MCF 10A (cell line): ENCODE results near the gene STK11. TPM values are rescaled to one million over a fixed set of nuclear protein-coding genes. Genes with fewer than 3 reads are reported as not detected.

ENCODE experiments used
- BruUV-seq: library from RNA; stranded (reverse); fragments of 400-500 nt; replicated peaks from 2 replicates; lab custom pipeline; 2021; lab: Mats Ljungman, UMichigan
- CTCF ChIA-PET: fragments of 300-600 bp; sonication (Branson Sonifier 250); formaldehyde crosslinking; extraction: SDS; loops from one replicate; lab custom pipeline; 2021; ENCODE audit warnings: antibody characterized with exemption, inconsistent platforms; lab: Yijun Ruan, JAX
- POLR2A ChIA-PET: fragments of 300-600, 350-650 bp; sonication (Branson Sonifier 250); formaldehyde crosslinking; extraction: SDS; loops from one replicate; lab custom pipeline; 2020; ENCODE audit warnings: antibody characterized with exemption, inconsistent platforms; lab: Yijun Ruan, JAX
- DNase-seq: peaks from one replicate; pipeline ENCODE4 v3.0.0-alpha.2; 2018; ENCODE audit not compliant: unreplicated experiment
- H3K27ac Mint-ChIP-seq: one replicate; pipeline ENCODE4 v1.8.0; 2022; ENCODE audit warnings: mild to moderate bottlenecking, low read depth, mixed read lengths; ENCODE audit not compliant: unreplicated experiment
- H3K27me3 Mint-ChIP-seq: one replicate; pipeline ENCODE4 v1.8.0; 2022; ENCODE audit warnings: mixed read lengths; ENCODE audit not compliant: insufficient read depth, unreplicated experiment
- H3K36me3 Mint-ChIP-seq: one replicate; pipeline ENCODE4 v1.8.0; 2022; ENCODE audit warnings: mild to moderate bottlenecking, moderate library complexity, mixed read lengths; ENCODE audit not compliant: insufficient read depth, unreplicated experiment
- H3K4me1 Mint-ChIP-seq: one replicate; pipeline ENCODE4 v1.8.0; 2022; ENCODE audit warnings: mixed read lengths; ENCODE audit not compliant: insufficient read depth, unreplicated experiment
- H3K4me3 Mint-ChIP-seq: one replicate; pipeline ENCODE4 v1.8.0; 2022; ENCODE audit warnings: mild to moderate bottlenecking, moderate library complexity, mixed read lengths; ENCODE audit not compliant: unreplicated experiment
- H3K9me3 Mint-ChIP-seq: one replicate; pipeline ENCODE4 v1.8.0; 2022; ENCODE audit warnings: mixed read lengths; ENCODE audit not compliant: unreplicated experiment
- CTCF ChIP-seq: fragments of 200-600 bp; IDR thresholded peaks from one replicate; pipeline ENCODE4 v1.8.0; 2022; ENCODE audit warnings: antibody characterized with exemption, mild to moderate bottlenecking; ENCODE audit not compliant: unreplicated experiment
- intact Hi-C: fragments of 100-400 bp; cut with micrococcal nuclease; formaldehyde crosslinking; loops from 2 replicates; pipeline ENCODE4 v1.14.1; 2022
- total RNA-seq: library from RNA; stranded (reverse); gene quantifications from 2 replicates; pipeline ENCODE4 v1.2.3, GENCODE V29; 2022

The STK11 gene
- total RNA-seq, 1 experiment from 2014 or later = 65.6 TPM

DNA sequence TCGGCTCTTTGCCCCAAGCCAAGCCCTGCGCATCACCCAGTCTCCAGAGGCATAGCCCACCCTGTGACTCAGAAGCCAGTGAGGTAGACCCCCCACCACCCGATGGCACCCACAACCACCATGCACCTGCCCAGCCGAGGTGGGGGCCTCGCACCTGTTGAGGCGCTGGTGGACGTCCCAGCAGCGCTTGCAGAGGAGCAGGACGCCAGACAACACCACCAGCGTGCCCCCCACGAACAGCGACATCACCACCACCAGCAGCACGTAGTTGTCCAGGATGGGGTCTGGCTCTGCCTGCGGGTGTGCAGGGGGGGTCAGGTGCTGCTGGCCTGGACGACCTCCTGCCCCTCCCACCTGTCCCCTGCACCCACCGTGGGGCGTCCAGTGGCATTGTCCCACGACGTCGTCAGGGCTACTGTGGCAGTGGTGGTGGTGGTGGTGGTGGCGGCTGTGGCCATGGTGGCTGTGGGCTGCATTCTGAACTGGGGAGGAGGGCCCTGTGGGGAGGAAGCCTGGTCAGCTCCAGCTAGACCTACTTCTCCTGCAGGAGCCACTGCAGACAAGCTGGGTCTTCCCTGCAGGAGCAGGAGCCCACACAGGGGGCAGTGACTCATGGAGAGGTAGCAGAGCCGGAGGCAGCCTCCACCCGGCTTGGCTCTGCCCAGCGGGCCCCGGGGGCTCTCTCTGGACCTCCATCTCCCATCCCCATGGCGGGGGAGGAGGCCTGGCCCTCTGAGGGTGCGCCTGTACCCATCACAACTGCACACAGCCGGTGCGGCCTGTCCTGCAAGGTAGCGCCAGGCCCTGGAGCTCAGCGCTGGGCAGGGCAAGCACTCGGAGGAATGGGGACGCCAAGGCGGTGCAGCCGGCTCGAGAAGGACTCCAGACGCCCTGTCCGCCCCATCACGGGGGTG is 30.3 kb downstream of the STK11 start:
- TF ChIP-seq CTCF = no peak
- no TSS peak for BruUV-seq
- no peak for DNase-seq
- Mint-ChIP-seq H3K4me1 (peaks cover 14% of the 10 kb centered on the region), H3K9me3 (no peaks in the 10 kb centered on the region), H3K4me3 (peak overlapping the region; percentile 62), H3K27me3 (no peaks in the 10 kb centered on the region), H3K27ac (no peak overlapping the region), H3K36me3 (peaks cover 5% of the 10 kb centered on the region)
- ChIA-PET CTCF (interaction anchor here (0.6 kb wide), 1 partner anchor 20 kb away, joined by 3 read pairs; no protein-coding TSS in a partner anchor), POLR2A (interaction anchor here (0.6 kb wide), 1 partner anchor 18 kb away, joined by 3 read pairs; no protein-coding TSS in a partner anchor)
- intact Hi-C loops = no loop called here

- intact Hi-C loops = no loop called here
- POLR2A ChIA-PET = interaction anchor here (0.6 kb wide), 1 partner anchor 19 kb away, joined by 3 read pairs; no protein-coding TSS in a partner anchor
- no peak overlapping the region for H3K27ac Mint-ChIP-seq
Measured at GRCh38 chr19:1236576-1236975, 31.0 kb downstream of the STK11 start.

GRCh38 chr19:1237027-1237659 is 31.6 kb downstream of the STK11 start:
- H3K27me3 Mint-ChIP-seq = no peaks in the 10 kb centered on the region
- BruUV-seq = no TSS peak
- H3K4me3 Mint-ChIP-seq = peak overlapping the region; percentile 62
- H3K27ac Mint-ChIP-seq = no peak overlapping the region
- DNase-seq = no peak
- peaks cover 5% of the 10 kb centered on the region for H3K36me3 Mint-ChIP-seq
- H3K4me1 Mint-ChIP-seq = peaks cover 12% of the 10 kb centered on the region
- ChIA-PET CTCF (no interaction called here), POLR2A (no interaction called here)
- no peaks in the 10 kb centered on the region for H3K9me3 Mint-ChIP-seq
- TF ChIP-seq CTCF = no peak
- intact Hi-C loops = no loop called here

More at GRCh38 chr19:1236576-1236975, 31.0 kb downstream of the STK11 start:
- peaks cover 5% of the 10 kb centered on the region for H3K36me3 Mint-ChIP-seq
- CTCF ChIA-PET = interaction anchor here (0.6 kb wide), 1 partner anchor 21 kb away, joined by 3 read pairs; no protein-coding TSS in a partner anchor
- H3K9me3 Mint-ChIP-seq = no peaks in the 10 kb centered on the region
- H3K4me1 Mint-ChIP-seq = peaks cover 16% of the 10 kb centered on the region
- no peak for DNase-seq
- no peaks in the 10 kb centered on the region for H3K27me3 Mint-ChIP-seq
- H3K4me3 Mint-ChIP-seq = peak overlapping the region; percentile 62
- TF ChIP-seq CTCF = no peak
- no TSS peak for BruUV-seq
